Astrocyte of the cerebellum (primary cell): ENCODE data around the gene DPYSL5.

Source experiments
- DNase-seq: peaks from one replicate; pipeline ENCODE4 v3.0.0-alpha.2; 2011; ENCODE audit warnings: low read depth
- H3K4me3 ChIP-seq: 2 replicates; pipeline ENCODE4 v1.5.1; 2011; ENCODE audit warnings: mild to moderate bottlenecking, low read depth, low read length, moderate library complexity
- CTCF ChIP-seq: IDR thresholded peaks from 2 replicates; pipeline ENCODE4 v1.5.1; 2012; ENCODE audit warnings: low read length, low read depth, moderate library complexity, mild to moderate bottlenecking; ENCODE audit errors: missing control alignments
- in situ Hi-C: cut with HindIII; loops from 2 replicates; pipeline ENCODE4 v1.10.0; 2017; ENCODE audit warnings: low sequenced_read_pairs

The DPYSL5 gene

GRCh38 chr2:26991717-26992116 is 143.8 kb downstream of the DPYSL5 start:
- in situ Hi-C loops: no loop called here
- TF ChIP-seq CTCF: no peak
- no peak overlapping the region for H3K4me3 ChIP-seq
- no peak for DNase-seq

- DNase-seq: no peak
- in situ Hi-C loops: no loop called here
- TF ChIP-seq CTCF: no peak
- no peak overlapping the region for H3K4me3 ChIP-seq
These were observed 145.8 kb downstream of the DPYSL5 start for GRCh38 chr2:26993768-26994167.

DNA sequence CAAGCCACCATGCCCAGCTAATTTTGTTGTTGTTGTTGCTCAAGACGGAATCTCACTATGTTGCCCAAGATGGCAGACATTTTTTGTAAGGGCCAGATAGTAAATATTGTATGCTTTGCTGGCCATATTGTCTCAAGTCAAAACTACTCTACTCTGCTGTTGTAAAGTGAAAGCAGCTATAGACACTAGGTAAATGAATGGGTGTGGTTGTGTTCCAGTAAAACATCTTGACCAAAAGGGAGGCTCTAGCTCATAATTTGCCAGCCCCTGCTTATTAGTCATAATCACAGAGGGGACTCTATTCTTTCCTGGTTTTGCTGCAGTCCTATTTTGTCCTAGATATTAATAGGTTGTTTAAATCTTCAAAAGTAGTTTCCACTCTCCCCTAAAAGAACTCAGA is 147.1 kb downstream of the DPYSL5 start:
- in situ Hi-C loops: no loop called here
- no peak for TF ChIP-seq CTCF
- no peak for DNase-seq
- no peak overlapping the region for H3K4me3 ChIP-seq

GRCh38 chr2:26997394-26997793 is 149.5 kb downstream of the DPYSL5 start:
- in situ Hi-C loops: no loop called here
- no peak for DNase-seq
- no peak for TF ChIP-seq CTCF
- no peak overlapping the region for H3K4me3 ChIP-seq

- TF ChIP-seq CTCF: no peak
- in situ Hi-C loops: no loop called here
- no peak for DNase-seq
- no peak overlapping the region for H3K4me3 ChIP-seq
These were observed 150.4 kb downstream of the DPYSL5 start for GRCh38 chr2:26998323-26998722.
